ENCODE data around the gene PF4V1.

- TF ChIP-seq CTCF (optimal IDR thresholded peaks at IDR 0.05 in 1 of 3, IDR thresholded peaks at IDR 0.05 in 1 of 3, conservative IDR thresholded peaks at IDR 0.05 in 1 of 3; ENCODE audit: extremely low read depth in 1 of 3, insufficient read depth in 2 of 3, low read length in 3 of 3), result no peak
- no peak for TF ChIP-seq EZH2 (IDR thresholded peaks at IDR 0.05; ENCODE audit: low read length)
Measured at GRCh38 chr4:73814679-73815078, 38.4 kb upstream of the PF4V1 start.
